Sigmoid colon (tissue), 7 donors: ENCODE measurements around the gene RABGAP1L. TPM values are rescaled to one million over a fixed set of nuclear protein-coding genes. Genes with fewer than 3 reads are reported as not detected.

Experiments used
- DNase-seq: peaks from one replicate; pipeline ENCODE4 v3.0.0-alpha.2; 2019
- H3K27ac ChIP-seq, 4 donors: fragments of 200-600 bp; sonication (generic); one replicate each; pipeline ENCODE4 v1.5.1; 2016 to 2019; ENCODE audit warnings: mild to moderate bottlenecking in 1 of 4
- H3K27me3 ChIP-seq, 3 donors: fragments of 200-600 bp; sonication (generic); one replicate each; pipeline ENCODE4 v1.5.1; 2019; ENCODE audit warnings: mild to moderate bottlenecking in 1 of 3
- H3K36me3 ChIP-seq, 4 donors: fragments of 200-600 bp; sonication (generic); one replicate each; pipeline ENCODE4 v1.5.1; 2016 to 2019
- H3K4me1 ChIP-seq, 4 donors: fragments of 200-600 bp; sonication (generic); one replicate each; pipeline ENCODE4 v1.5.1; 2017 to 2019
- H3K4me3 ChIP-seq, 4 donors: fragments of 200-600 bp; sonication (generic); one replicate each; pipeline ENCODE4 v1.5.1; 2017 to 2019; ENCODE audit warnings: mild to moderate bottlenecking in 2 of 4, moderate library complexity in 1 of 4
- H3K9me3 ChIP-seq, 4 donors: fragments of 200-600 bp in 3 of 4; sonication (generic) in 3 of 4; one replicate each; pipeline versions ENCODE4 v1.5.1 to v1.6.1; 2013 to 2019
- EP300 ChIP-seq, 4 donors: sonication (generic); formaldehyde crosslinking; IDR thresholded peaks; one replicate each; pipeline ENCODE4 v1.6.1; 2017; ENCODE audit warnings: antibody characterized with exemption in 4 of 4
- POLR2A ChIP-seq, 2 donors: fragments of 450-650 bp; IDR thresholded peaks; one replicate each; pipeline ENCODE4 v1.6.1; 2016; ENCODE audit warnings: antibody characterized with exemption in 2 of 2, mild to moderate bottlenecking in 2 of 2, moderate library complexity in 2 of 2
- POLR2AphosphoS5 ChIP-seq, 4 donors: sonication (generic); formaldehyde crosslinking; IDR thresholded peaks; one replicate each; pipeline ENCODE4 v1.6.1; 2017; ENCODE audit warnings: antibody characterized with exemption in 4 of 4
- WGBS, 2 donors: extraction: QIAGEN DNeasy Blood & Tissue Kit; methylation state at CpG; one replicate each; pipeline ENCODE4 v1.1.7; 2013; 5-methylcytosine and 5-hydroxymethylcytosine counted together
- intact Hi-C: fragments of 100-400 bp; cut with DNase I; formaldehyde crosslinking; loops from one replicate; pipeline ENCODE4 v1.15.1; 2023
- polyA plus RNA-seq, 3 donors: library from polyadenylated mRNA; stranded (reverse); fragments of 200-250 nt; gene quantifications; one replicate each; pipeline ENCODE4 v1.2.3, GENCODE V29; 2013
- total RNA-seq, 4 donors: library from RNA; depleted of rRNA; stranded (reverse); fragments of >200 nt; gene quantifications; one replicate each; pipeline ENCODE4 v1.1.0, GENCODE V29; 2016
- TF ChIP-seq, protein P1 (sequence below), 4 experiments: fragments of 450-650 bp in 3 of 4; fragments of 200-600 bp in 1 of 4; IDR thresholded peaks; one replicate each; pipeline ENCODE4 v1.5.1; 2016 to 2019; ENCODE audit warnings: antibody characterized with exemption in 4 of 4, mild to moderate bottlenecking in 3 of 4, moderate library complexity in 2 of 4
- donor health status: healthy with polysubstance abuse.
- donor health status: Bipolar disorder and iron deficiency.
- donor health status: healthy.

The RABGAP1L gene
- total and polyA plus RNA-seq, 7 donors, result 25.2 to 42.9 (median 35.4) TPM

GRCh38 chr1:174448531-174448883, 289.2 kb downstream of the RABGAP1L start:
- H3K27me3 ChIP-seq, result no peaks in the 10 kb centered on the region
- no peaks in the 10 kb centered on the region for H3K36me3 ChIP-seq
- DNase-seq, result no peak
- intact Hi-C loops, result no loop called here
- H3K4me3 ChIP-seq, result no peak overlapping the region
- no peak for TF ChIP-seq EP300 (IDR thresholded peaks at IDR 0.05)
- TF ChIP-seq, protein P1, sequence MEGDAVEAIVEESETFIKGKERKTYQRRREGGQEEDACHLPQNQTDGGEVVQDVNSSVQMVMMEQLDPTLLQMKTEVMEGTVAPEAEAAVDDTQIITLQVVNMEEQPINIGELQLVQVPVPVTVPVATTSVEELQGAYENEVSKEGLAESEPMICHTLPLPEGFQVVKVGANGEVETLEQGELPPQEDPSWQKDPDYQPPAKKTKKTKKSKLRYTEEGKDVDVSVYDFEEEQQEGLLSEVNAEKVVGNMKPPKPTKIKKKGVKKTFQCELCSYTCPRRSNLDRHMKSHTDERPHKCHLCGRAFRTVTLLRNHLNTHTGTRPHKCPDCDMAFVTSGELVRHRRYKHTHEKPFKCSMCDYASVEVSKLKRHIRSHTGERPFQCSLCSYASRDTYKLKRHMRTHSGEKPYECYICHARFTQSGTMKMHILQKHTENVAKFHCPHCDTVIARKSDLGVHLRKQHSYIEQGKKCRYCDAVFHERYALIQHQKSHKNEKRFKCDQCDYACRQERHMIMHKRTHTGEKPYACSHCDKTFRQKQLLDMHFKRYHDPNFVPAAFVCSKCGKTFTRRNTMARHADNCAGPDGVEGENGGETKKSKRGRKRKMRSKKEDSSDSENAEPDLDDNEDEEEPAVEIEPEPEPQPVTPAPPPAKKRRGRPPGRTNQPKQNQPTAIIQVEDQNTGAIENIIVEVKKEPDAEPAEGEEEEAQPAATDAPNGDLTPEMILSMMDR (IDR thresholded peaks at IDR 0.05), result no peak
- no peak for TF ChIP-seq POLR2AphosphoS5 (IDR thresholded peaks at IDR 0.05)
- no peak for TF ChIP-seq POLR2A (IDR thresholded peaks at IDR 0.05)
- no peak overlapping the region for H3K27ac ChIP-seq
- no peaks in the 10 kb centered on the region for H3K9me3 ChIP-seq
- H3K4me1 ChIP-seq, result peaks cover 0 to 15% (median 12%) of the 10 kb centered on the region in 4 donors
- 66 to 82% methylated on average over 5 of the region's 5 CpGs for WGBS, 2 donors

DNA sequence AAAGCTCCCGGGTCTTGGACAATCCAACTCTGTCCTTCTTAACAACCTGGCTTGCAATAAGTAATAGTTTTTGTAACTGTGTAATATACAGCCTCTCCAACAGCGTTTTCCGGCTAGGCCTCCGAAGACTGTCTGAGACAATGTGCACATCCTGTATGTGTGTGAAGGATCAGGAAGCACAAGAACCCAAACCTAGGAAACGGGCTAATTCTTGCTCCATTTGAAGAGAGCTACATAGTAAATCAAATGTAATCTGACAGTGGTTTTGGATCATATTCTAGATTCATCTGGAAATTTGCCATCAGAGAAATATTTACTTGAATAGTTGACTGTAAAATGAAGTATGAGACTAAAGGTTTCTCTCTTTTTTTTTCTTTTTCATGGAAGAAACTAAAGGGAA, 289.7 kb downstream of the RABGAP1L start:
- 75 to 84% methylated on average over 5 of the region's 5 CpGs for WGBS, 2 donors
- no peaks in the 10 kb centered on the region for H3K27me3 ChIP-seq
- TF ChIP-seq POLR2AphosphoS5 (IDR thresholded peaks at IDR 0.05) (no peak), EP300 (IDR thresholded peaks at IDR 0.05) (no peak)
- DNase-seq, result no peak
- H3K4me3 ChIP-seq, result no peak overlapping the region
- no peaks in the 10 kb centered on the region for H3K9me3 ChIP-seq
- H3K27ac ChIP-seq, result no peak overlapping the region
- peaks cover 0 to 15% (median 12%) of the 10 kb centered on the region in 4 donors for H3K4me1 ChIP-seq
- intact Hi-C loops, result no loop called here
- H3K36me3 ChIP-seq, result no peaks in the 10 kb centered on the region

GRCh38 chr1:174451408-174451807, 292.1 kb downstream of the RABGAP1L start:
- intact Hi-C loops, result no loop called here
- DNase-seq, result no peak
- no peaks in the 10 kb centered on the region for H3K27me3 ChIP-seq
- no peaks in the 10 kb centered on the region for H3K9me3 ChIP-seq
- H3K4me1 ChIP-seq, result peaks cover 0 to 15% (median 12%) of the 10 kb centered on the region in 4 donors
- H3K36me3 ChIP-seq, result no peaks in the 10 kb centered on the region
- H3K27ac ChIP-seq, result no peak overlapping the region
- TF ChIP-seq EP300 (IDR thresholded peaks at IDR 0.05) (no peak), POLR2AphosphoS5 (IDR thresholded peaks at IDR 0.05) (no peak), POLR2A (IDR thresholded peaks at IDR 0.05) (no peak)
- TF ChIP-seq, protein P1 (IDR thresholded peaks at IDR 0.05), result no peak
- H3K4me3 ChIP-seq, result no peak overlapping the region
- 95 to 97% methylated on average over 6 of the region's 6 CpGs for WGBS, 2 donors

DNA sequence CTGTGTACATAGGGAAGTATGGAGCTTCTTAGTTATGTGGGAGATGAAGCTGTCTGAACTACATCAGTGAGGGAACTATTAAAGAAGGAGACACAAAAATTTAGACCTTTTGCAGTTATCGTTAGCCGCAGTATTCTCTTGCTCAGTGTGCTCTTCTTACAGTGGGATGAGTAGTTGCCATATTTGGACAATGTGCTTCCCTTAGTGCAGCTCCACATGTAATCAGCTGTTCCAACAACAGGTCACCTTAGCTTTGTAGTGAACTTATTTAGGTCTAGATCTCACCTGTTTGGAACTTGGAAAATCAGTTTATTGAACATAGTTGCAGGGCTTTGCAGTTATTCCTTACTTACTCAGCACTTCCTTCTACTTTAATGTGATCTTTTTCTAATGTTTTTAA, 306.5 kb downstream of the RABGAP1L start:
- Histone ChIP-seq H3K4me3 (no peak overlapping the region), H3K27me3 (no peaks in the 10 kb centered on the region), H3K4me1 (no peaks in the 10 kb centered on the region), H3K9me3 (no peaks in the 10 kb centered on the region), H3K27ac (no peak overlapping the region), H3K36me3 (no peaks in the 10 kb centered on the region)
- TF ChIP-seq EP300 (IDR thresholded peaks at IDR 0.05) (no peak), POLR2A (IDR thresholded peaks at IDR 0.05) (no peak), POLR2AphosphoS5 (IDR thresholded peaks at IDR 0.05) (no peak)
- TF ChIP-seq, protein P1 (IDR thresholded peaks at IDR 0.05), result no peak
- WGBS, 2 donors, result 96 to 98% methylated on average over 2 of the region's 2 CpGs
- intact Hi-C loops, result no loop called here
- no peak for DNase-seq

DNA sequence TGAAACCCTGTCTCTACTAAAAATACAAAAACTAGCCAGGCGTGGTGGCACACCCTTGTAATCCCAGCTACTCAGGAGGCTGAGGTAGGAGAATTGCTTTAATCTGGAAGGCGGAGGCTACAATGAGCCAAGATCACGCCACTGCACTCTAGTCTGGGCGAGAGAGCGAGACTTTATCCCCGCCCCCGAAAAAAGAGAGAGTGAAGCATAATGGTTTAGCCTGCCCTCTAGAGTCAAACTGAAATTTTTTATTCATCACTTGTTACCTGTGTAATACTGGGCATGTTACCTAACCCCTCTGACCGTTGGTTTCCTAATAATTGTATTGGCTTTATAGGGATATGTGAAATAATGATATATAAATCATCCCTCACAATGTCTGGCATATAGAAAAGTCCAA, 307.3 kb downstream of the RABGAP1L start:
- Histone ChIP-seq H3K4me1 (no peaks in the 10 kb centered on the region), H3K27me3 (no peaks in the 10 kb centered on the region), H3K4me3 (no peak overlapping the region), H3K36me3 (no peaks in the 10 kb centered on the region), H3K9me3 (no peaks in the 10 kb centered on the region), H3K27ac (no peak overlapping the region)
- WGBS, 2 donors, result 94 to 95% methylated on average over 8 of the region's 8 CpGs
- TF ChIP-seq POLR2A (IDR thresholded peaks at IDR 0.05) (no peak), POLR2AphosphoS5 (IDR thresholded peaks at IDR 0.05) (no peak)
- intact Hi-C loops, result no loop called here
- DNase-seq, result no peak

GRCh38 chr1:174469052-174469451, 309.7 kb downstream of the RABGAP1L start:
- Histone ChIP-seq H3K4me1 (no peaks in the 10 kb centered on the region), H3K27me3 (no peaks in the 10 kb centered on the region), H3K27ac (no peak overlapping the region), H3K9me3 (no peaks in the 10 kb centered on the region), H3K36me3 (no peaks in the 10 kb centered on the region), H3K4me3 (no peak overlapping the region)
- TF ChIP-seq, protein P1 (IDR thresholded peaks at IDR 0.05), result no peak
- TF ChIP-seq POLR2A (IDR thresholded peaks at IDR 0.05), result no peak
- TF ChIP-seq POLR2AphosphoS5 (IDR thresholded peaks at IDR 0.05), result no peak
- no peak for TF ChIP-seq EP300 (IDR thresholded peaks at IDR 0.05)
- DNase-seq, result no peak
- intact Hi-C loops, result no loop called here
- 75 to 84% methylated on average over 2 of the region's 2 CpGs for WGBS, 2 donors
